ENCODE measurements around the gene TRAF3IP1. TPM values are rescaled to one million over a fixed set of nuclear protein-coding genes. Genes with fewer than 3 reads are reported as not detected.
"Not testable (repeated sequence)": the region's sequence is repeated elsewhere in the genome, so short reads cannot be mapped to it uniquely, and the experiment has no call there.

Gene TRAF3IP1
- total and polyA plus RNA-seq, 8 donors: 4.7 to 10.3 (median 6.9) TPM

DNA sequence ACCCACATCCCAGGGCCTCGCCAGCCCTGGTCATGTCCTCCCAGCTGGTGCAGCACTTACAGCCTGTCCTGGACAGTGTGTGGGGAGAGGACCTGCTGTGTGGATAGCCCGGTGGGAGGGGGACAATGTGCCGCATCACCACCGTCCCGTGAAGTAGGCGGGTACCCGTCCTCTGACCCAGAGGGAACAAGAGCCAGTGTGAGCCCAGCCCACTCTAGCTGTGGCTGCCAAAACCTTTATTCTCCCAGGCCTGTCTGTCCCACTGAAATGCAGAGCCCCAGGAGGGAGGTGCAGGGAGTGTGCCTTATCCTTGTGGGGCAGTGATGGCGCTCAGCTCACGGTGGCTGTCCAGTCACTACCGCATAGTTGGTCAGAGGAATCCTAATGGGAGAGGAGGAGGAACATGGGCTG lies 1.7 kb downstream of the TRAF3IP1 start:
- DNase-seq (no peak), FAIRE-seq (no peak), ATAC-seq (no peak)
- Histone ChIP-seq H3K27ac (no peak overlapping the region), H3K27me3 (no peaks in the 10 kb centered on the region), H3K4me3 (no peak overlapping the region), H3K36me3 (peaks cover 0 to 4% (median 0%) of the 10 kb centered on the region in 3 donors), H3K9me3 (no peaks in the 10 kb centered on the region), H3K4me1 (peaks cover 0 to 8% (median 7%) of the 10 kb centered on the region in 3 donors)
- intact Hi-C loops (cut with DNase I): loop anchor here in 1 of 3 donors (10.0 kb wide), 1 partner anchor 57 kb away; no protein-coding TSS in a partner anchor
- 88% methylated on average over 10 of the region's 10 CpGs for WGBS, 2 donors
- TF ChIP-seq, protein P1, sequence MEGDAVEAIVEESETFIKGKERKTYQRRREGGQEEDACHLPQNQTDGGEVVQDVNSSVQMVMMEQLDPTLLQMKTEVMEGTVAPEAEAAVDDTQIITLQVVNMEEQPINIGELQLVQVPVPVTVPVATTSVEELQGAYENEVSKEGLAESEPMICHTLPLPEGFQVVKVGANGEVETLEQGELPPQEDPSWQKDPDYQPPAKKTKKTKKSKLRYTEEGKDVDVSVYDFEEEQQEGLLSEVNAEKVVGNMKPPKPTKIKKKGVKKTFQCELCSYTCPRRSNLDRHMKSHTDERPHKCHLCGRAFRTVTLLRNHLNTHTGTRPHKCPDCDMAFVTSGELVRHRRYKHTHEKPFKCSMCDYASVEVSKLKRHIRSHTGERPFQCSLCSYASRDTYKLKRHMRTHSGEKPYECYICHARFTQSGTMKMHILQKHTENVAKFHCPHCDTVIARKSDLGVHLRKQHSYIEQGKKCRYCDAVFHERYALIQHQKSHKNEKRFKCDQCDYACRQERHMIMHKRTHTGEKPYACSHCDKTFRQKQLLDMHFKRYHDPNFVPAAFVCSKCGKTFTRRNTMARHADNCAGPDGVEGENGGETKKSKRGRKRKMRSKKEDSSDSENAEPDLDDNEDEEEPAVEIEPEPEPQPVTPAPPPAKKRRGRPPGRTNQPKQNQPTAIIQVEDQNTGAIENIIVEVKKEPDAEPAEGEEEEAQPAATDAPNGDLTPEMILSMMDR (IDR thresholded peaks at IDR 0.05): no peak

DNA sequence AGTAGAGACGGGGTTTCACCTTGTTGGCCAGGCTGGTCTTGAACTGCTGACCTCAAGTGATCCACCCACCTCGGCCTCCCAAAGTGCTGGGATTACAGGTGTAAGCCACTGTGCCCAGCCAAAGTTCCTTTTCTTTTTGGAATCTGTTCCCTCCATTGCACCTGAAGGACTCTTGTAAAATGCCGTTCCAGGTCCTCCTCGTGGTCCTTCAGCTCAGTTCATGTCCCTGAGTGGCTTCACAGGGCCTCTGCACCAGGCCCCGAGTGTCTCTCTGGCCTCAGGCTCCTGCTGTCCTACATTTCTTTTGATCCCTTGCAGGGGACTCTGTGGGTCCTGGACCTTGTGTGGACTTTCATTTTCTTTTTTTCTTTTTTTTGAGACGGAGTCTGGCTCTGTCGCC lies 3.9 kb downstream of the TRAF3IP1 start:
- H3K4me1 ChIP-seq, DNase-seq, H3K27ac ChIP-seq, H3K4me3 ChIP-seq, H3K27me3 ChIP-seq, FAIRE-seq, ATAC-seq, H3K9me3 ChIP-seq: not testable (repeated sequence)
- peaks cover 0 to 11% (median 0%) of the 10 kb centered on the region in 3 donors for H3K36me3 ChIP-seq
- WGBS, 2 donors: 91 to 94% methylated on average over 7 of the region's 7 CpGs
- intact Hi-C loops (cut with DNase I): loop anchor here in 1 of 3 donors (10.0 kb wide), 1 partner anchor 59 kb away; no protein-coding TSS in a partner anchor

DNA sequence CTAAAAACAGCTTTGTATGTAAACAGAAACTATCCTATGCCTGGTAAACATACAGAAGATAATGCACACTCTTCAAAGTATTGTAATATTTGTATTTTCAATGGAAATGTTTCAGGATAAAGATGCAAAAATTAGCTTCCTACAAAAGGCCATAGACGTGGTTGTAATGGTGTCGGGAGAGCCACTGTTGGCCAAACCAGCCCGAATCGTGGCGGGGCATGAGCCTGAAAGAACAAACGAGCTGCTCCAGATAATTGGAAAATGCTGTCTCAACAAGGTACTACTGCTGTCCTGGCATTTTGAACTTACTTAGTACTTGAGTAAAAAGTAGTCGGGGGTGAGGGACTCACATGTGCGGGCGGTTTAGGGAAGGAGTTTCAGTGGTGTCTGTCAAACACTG lies 5.4 kb downstream of the TRAF3IP1 start:
- WGBS, 2 donors: 83 to 85% methylated on average over 9 of the region's 9 CpGs
- DNase-seq: no peak
- no peak for FAIRE-seq
- TF ChIP-seq, protein P1 (IDR thresholded peaks at IDR 0.05): no peak
- intact Hi-C loops (cut with DNase I): loop anchor here in 2 of 3 donors (5.0 to 10.0 kb wide), 2 partner anchors 61 to 73 kb away; no protein-coding TSS in a partner anchor
- no peak overlapping the region for H3K4me3 ChIP-seq
- no peak for ATAC-seq
- no peaks in the 10 kb centered on the region for H3K9me3 ChIP-seq
- no peak overlapping the region for H3K27ac ChIP-seq
- H3K4me1 ChIP-seq: peaks cover 0 to 8% (median 7%) of the 10 kb centered on the region in 3 donors
- H3K36me3 ChIP-seq: peaks cover 0 to 11% (median 0%) of the 10 kb centered on the region in 3 donors
- no peaks in the 10 kb centered on the region for H3K27me3 ChIP-seq

DNA sequence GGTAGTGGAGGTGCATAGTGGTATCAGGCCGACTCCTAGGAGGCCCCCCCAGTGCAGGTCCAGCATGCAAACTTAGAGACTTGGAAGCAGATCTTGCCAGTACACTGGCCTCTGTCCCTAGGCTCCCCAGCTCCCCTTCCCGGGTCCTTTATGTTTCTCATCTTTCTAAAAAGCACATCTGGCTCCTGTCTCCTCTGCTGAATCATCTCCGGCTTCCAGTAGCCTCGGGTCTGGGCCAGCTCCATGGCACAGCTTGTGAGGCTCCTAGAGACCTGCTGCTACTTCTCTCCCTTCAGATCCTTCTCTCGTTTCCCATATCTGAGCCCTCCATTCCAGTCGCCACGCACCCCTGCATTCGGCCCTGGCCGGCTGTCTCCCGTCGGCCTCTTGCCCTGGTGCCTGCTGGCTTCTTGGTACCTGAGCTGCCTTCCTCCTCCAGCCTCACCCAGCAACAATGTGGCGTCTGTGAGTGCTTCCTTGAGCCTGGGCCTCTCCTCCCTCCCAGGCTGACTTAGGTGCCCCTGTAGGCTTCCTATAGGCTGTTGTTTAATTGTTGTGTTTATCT lies 6.6 kb downstream of the TRAF3IP1 start:
- Histone ChIP-seq H3K36me3 (peaks cover 0 to 11% (median 0%) of the 10 kb centered on the region in 3 donors), H3K27me3 (no peaks in the 10 kb centered on the region), H3K9me3 (no peaks in the 10 kb centered on the region), H3K4me3 (no peak overlapping the region), H3K4me1 (peaks cover 0 to 1% (median 0%) of the 10 kb centered on the region in 3 donors), H3K27ac (no peak overlapping the region)
- ATAC-seq (no peak), DNase-seq (no peak), FAIRE-seq (no peak)
- 94 to 96% methylated on average over 12 of the region's 12 CpGs for WGBS, 2 donors
- TF ChIP-seq, protein P1 (IDR thresholded peaks at IDR 0.05): no peak
- intact Hi-C loops (cut with DNase I): loop anchor here in 2 of 3 donors (5.0 to 10.0 kb wide), 2 partner anchors 62 to 75 kb away; no protein-coding TSS in a partner anchor

DNA sequence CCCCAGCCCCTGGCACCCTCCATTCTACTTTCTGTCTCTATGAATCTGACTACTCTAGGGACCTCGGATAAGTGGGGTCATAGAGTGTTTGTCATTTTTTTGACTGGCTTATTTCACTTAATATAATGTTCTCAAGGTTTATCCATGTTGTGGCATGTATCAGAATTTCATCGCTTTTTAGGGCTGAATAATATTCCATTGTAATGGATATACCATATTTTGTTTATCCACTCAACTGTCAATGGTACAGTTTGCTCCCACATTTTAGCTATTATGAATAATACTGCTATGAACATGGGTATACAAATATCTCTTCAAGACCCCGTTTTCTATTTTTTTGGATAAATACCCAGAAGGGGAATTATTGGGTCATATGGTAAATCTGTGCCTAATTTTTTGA lies 7.4 kb downstream of the TRAF3IP1 start:
- Histone ChIP-seq H3K4me1 (no peaks in the 10 kb centered on the region), H3K27me3 (no peaks in the 10 kb centered on the region), H3K36me3 (peaks cover 0 to 11% (median 0%) of the 10 kb centered on the region in 3 donors), H3K9me3 (no peaks in the 10 kb centered on the region), H3K27ac (no peak overlapping the region), H3K4me3 (no peak overlapping the region)
- DNase-seq: no peak
- TF ChIP-seq, protein P1 (IDR thresholded peaks at IDR 0.05): no peak
- no peak for ATAC-seq
- FAIRE-seq: no peak
- 97 to 98% methylated on average over 3 of the region's 3 CpGs for WGBS, 2 donors
- intact Hi-C loops (cut with DNase I): loop anchor here in 2 of 3 donors (5.0 to 10.0 kb wide), 2 partner anchors 63 to 75 kb away; no protein-coding TSS in a partner anchor

Measured in pancreas (tissue), 10 donors.